ENCODE results near the gene SERPINE3.

Gene SERPINE3

DNA sequence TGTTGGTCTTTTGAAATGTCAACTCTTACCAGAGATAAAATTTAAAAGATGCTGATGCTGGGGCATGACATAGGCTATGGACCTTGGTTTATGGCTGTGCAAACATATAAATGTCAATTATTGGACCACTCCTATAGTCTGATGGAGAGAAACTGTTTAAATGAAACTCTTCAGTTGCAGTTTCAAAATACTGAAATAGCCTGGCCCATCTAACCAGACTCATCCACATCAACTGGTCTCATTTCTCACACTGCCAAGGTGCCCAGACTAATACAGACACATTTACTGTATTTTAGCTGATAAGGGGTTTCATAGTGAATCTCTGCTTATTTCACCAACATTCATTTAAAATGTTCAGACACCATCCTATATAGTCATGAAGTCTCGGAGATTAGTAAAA lies 19.9 kb downstream of the SERPINE3 start:
- TF ChIP-seq, protein P1, sequence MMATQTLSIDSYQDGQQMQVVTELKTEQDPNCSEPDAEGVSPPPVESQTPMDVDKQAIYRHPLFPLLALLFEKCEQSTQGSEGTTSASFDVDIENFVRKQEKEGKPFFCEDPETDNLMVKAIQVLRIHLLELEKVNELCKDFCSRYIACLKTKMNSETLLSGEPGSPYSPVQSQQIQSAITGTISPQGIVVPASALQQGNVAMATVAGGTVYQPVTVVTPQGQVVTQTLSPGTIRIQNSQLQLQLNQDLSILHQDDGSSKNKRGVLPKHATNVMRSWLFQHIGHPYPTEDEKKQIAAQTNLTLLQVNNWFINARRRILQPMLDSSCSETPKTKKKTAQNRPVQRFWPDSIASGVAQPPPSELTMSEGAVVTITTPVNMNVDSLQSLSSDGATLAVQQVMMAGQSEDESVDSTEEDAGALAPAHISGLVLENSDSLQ (IDR thresholded peaks at IDR 0.05) = no peak
- TF ChIP-seq HDGF (IDR thresholded peaks at IDR 0.05; ENCODE audit: borderline replicate concordance) (no peak), TARDBP (IDR thresholded peaks at IDR 0.05) (no peak), ARNT (IDR thresholded peaks at IDR 0.05) (no peak), FOXM1 (IDR thresholded peaks at IDR 0.05; ENCODE audit: borderline replicate concordance) (no peak), ELF4 (IDR thresholded peaks at IDR 0.05) (no peak), FOXK2 (IDR thresholded peaks at IDR 0.05) (no peak), ZNF384 (IDR thresholded peaks at IDR 0.05) (no peak), SUZ12 (IDR thresholded peaks at IDR 0.05) (no peak), NFRKB (IDR thresholded peaks at IDR 0.05) (no peak), LEF1 (IDR thresholded peaks at IDR 0.05; ENCODE audit: borderline replicate concordance) (no peak), SP1 (IDR thresholded peaks at IDR 0.05) (no peak), CTBP1 (IDR thresholded peaks at IDR 0.05; ENCODE audit: borderline replicate concordance) (no peak), L3MBTL2 (conservative IDR thresholded peaks at IDR 0.05) (no peak), FOXA1 (IDR thresholded peaks at IDR 0.05) (no peak), BHLHE40 (IDR thresholded peaks at IDR 0.05; ENCODE audit: borderline replicate concordance) (no peak)
- ChIA-PET CTCF (interaction anchor here (0.6 kb wide), 1 partner anchor 111 kb away, joined by 3 read pairs; no protein-coding TSS in a partner anchor), POLR2A (no interaction called here)
- DNase-seq (ENCODE audit: extremely low spot score) = no peak

DNA sequence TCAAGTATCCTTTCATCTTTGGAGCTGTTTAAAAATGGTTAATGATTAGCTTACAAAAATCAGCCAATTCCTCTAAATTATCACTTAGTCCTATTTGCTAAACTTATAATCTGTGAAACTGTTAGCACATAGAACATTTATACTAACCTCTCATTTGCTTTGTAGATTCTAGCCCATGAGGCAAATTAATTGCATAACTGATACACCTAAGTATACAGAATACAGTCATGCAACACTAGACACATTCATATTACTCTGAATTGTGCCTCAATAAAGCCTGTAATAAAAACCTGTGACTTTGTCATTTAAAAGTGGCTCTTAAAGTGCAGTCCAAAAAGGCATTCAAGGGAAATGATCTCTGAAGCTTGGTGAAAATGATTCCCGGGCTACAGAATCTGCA lies 21.0 kb downstream of the SERPINE3 start:
- no peak for DNase-seq (ENCODE audit: extremely low spot score)
- ChIA-PET POLR2A (no interaction called here), CTCF (interaction anchor here (0.7 kb wide), 1 partner anchor 29 kb away, joined by 3 read pairs; no protein-coding TSS in a partner anchor)
- TF ChIP-seq NFRKB (IDR thresholded peaks at IDR 0.05) (no peak), L3MBTL2 (conservative IDR thresholded peaks at IDR 0.05) (no peak), SUZ12 (IDR thresholded peaks at IDR 0.05) (no peak), ZNF384 (IDR thresholded peaks at IDR 0.05) (no peak), ELF4 (IDR thresholded peaks at IDR 0.05) (no peak), TARDBP (IDR thresholded peaks at IDR 0.05) (no peak), BHLHE40 (IDR thresholded peaks at IDR 0.05; ENCODE audit: borderline replicate concordance) (no peak), SP1 (IDR thresholded peaks at IDR 0.05) (no peak), FOXA1 (IDR thresholded peaks at IDR 0.05) (no peak)

DNA sequence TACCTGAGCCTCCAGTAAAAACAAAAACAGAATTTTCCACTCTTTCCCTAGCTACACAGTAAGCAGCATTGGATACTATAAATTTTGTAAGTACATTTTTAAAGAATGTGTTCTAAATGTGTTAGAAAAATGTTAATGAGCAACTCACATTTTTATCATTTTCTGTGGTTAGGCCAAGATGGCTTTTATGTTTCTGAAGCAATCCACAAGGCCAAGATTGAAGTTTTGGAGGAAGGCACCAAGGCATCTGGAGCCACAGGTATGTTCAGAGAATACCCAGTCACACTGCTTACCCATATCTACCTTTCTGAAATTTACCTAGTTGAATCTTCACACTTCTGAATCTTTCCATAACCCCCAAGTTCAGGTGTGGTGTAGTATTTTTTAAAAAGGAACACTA lies 21.6 kb downstream of the SERPINE3 start:
- DNase-seq (ENCODE audit: extremely low spot score) = no peak
- ChIA-PET POLR2A (no interaction called here), CTCF (interaction anchor here (0.7 kb wide), 1 partner anchor 1170 kb away, joined by 3 read pairs; no protein-coding TSS in a partner anchor)
- TF ChIP-seq FOXK2 (IDR thresholded peaks at IDR 0.05) = no peak

DNA sequence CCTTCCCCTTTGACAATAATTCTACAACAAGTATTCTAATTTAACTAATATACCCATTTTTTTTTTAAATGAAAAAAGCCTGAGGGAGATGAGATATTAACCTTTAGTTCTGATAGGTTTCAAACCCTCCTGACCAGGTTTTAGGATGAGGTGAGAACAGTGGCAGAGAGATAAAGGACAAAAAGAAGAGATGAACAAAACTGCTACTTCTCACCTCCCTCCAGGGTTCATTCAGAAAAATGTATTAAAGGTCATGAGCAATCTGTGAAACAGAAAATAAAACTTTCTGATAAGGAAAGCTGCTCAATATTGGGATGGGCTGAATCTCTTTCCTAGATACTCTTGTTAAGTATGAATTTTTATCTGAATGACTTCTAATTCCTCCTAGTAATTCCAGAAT lies 24.1 kb downstream of the SERPINE3 start:
- CTCF ChIA-PET = no interaction called here
- TF ChIP-seq ARNT (IDR thresholded peaks at IDR 0.05) = no peak
- TF ChIP-seq ZNF384 (IDR thresholded peaks at IDR 0.05) = no peak
- TF ChIP-seq FOXK2 (IDR thresholded peaks at IDR 0.05) = no peak
- TF ChIP-seq CTBP1 (IDR thresholded peaks at IDR 0.05; ENCODE audit: borderline replicate concordance) = no peak
- no peak for TF ChIP-seq L3MBTL2 (conservative IDR thresholded peaks at IDR 0.05)
- TF ChIP-seq HDGF (IDR thresholded peaks at IDR 0.05; ENCODE audit: borderline replicate concordance) = no peak
- TF ChIP-seq BHLHE40 (IDR thresholded peaks at IDR 0.05; ENCODE audit: borderline replicate concordance) = no peak
- no peak for TF ChIP-seq ELF4 (IDR thresholded peaks at IDR 0.05)
- DNase-seq (ENCODE audit: extremely low spot score) = no peak
- POLR2A ChIA-PET = no interaction called here

DNA sequence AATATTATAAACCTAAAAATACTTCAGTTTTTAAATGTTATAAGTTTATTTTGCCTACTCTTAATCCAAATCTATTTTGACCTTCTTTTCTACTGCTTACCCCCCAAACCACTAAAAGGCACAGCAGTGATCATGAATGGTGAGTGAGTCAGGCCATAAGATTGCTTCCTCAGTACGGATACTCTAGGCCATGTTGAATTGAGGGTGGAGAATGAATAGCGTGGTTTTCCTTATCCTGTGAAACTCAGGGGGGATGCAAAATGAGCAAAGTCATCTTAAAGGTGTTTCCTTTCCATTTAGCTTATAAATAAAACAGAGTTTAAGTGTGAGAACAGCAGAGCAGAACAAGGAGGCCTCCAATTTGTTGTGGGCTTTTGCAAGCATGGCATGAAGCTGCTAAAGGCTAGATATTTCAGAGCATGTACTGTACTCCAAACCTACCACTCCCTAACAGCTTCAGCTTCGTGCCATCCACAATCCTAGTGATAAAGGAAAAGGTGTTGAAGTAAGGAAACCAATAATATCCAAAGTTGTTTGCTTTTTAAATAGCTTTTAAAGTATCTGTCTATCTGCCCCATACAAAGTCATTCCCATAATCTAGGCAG lies 25.0 kb downstream of the SERPINE3 start:
- ChIA-PET POLR2A (no interaction called here), CTCF (no interaction called here)
- TF ChIP-seq TARDBP (IDR thresholded peaks at IDR 0.05) (no peak), CTBP1 (IDR thresholded peaks at IDR 0.05; ENCODE audit: borderline replicate concordance) (no peak), FOXA1 (IDR thresholded peaks at IDR 0.05) (no peak), FOXM1 (IDR thresholded peaks at IDR 0.05; ENCODE audit: borderline replicate concordance) (no peak)
- DNase-seq (ENCODE audit: extremely low spot score) = no peak

DNA sequence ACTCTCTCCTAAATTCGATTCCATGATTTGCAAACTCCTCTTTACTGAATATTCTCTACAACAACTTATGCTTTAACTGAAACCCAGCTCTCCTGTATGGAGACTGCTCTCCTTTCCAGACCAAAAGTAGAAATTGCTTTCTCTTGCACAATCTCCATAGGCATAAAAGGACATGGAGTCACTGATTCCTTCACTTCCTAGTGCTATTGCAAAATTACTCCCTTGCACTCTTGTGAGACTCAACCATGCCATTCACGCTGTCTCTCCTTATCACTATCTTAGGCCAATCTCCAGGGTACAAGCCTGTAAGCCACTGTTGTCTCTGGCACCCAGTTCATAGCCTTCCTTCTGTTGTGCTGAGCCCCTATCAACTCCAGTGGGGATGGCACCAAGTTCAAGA lies 30.6 kb downstream of the SERPINE3 start:
- TF ChIP-seq SUZ12 (IDR thresholded peaks at IDR 0.05) (no peak), NFRKB (IDR thresholded peaks at IDR 0.05) (no peak), TARDBP (IDR thresholded peaks at IDR 0.05) (no peak), FOXM1 (IDR thresholded peaks at IDR 0.05; ENCODE audit: borderline replicate concordance) (no peak), ZNF384 (IDR thresholded peaks at IDR 0.05) (no peak), BHLHE40 (IDR thresholded peaks at IDR 0.05; ENCODE audit: borderline replicate concordance) (no peak), L3MBTL2 (conservative IDR thresholded peaks at IDR 0.05) (no peak), FOXA1 (IDR thresholded peaks at IDR 0.05) (no peak), HDGF (IDR thresholded peaks at IDR 0.05; ENCODE audit: borderline replicate concordance) (no peak)
- TF ChIP-seq, protein P1 (IDR thresholded peaks at IDR 0.05) = no peak
- ChIA-PET POLR2A (no interaction called here), CTCF (no interaction called here)
- DNase-seq (ENCODE audit: extremely low spot score) = no peak

DNA sequence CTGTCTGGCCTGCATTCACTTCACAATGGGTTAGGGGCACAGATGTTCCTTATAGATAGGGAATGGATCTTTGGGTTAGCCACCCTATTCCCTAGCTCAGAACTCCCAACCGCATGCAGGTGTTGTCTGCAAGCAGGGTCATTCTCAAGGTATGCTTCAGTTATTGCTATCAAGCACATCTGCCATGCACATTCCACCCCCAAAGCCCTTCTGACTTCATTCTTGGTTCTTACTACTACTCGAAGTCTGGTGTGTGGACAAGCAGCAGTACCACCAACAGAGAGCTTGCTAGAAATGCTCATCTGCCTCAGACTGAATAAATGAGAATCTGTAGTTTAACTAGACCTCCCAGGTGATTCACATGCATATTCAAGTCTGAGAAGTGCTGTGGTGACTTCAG lies 31.3 kb downstream of the SERPINE3 start:
- TF ChIP-seq ARNT (IDR thresholded peaks at IDR 0.05) = no peak
- no peak for TF ChIP-seq NFRKB (IDR thresholded peaks at IDR 0.05)
- no peak for TF ChIP-seq L3MBTL2 (conservative IDR thresholded peaks at IDR 0.05)
- no peak for TF ChIP-seq SUZ12 (IDR thresholded peaks at IDR 0.05)
- no peak for TF ChIP-seq FOXA1 (IDR thresholded peaks at IDR 0.05)
- no peak for TF ChIP-seq CTBP1 (IDR thresholded peaks at IDR 0.05; ENCODE audit: borderline replicate concordance)
- no peak for TF ChIP-seq BHLHE40 (IDR thresholded peaks at IDR 0.05; ENCODE audit: borderline replicate concordance)
- no peak for TF ChIP-seq LEF1 (IDR thresholded peaks at IDR 0.05; ENCODE audit: borderline replicate concordance)
- no peak for TF ChIP-seq ELF4 (IDR thresholded peaks at IDR 0.05)
- ChIA-PET CTCF (no interaction called here), POLR2A (no interaction called here)
- no peak for DNase-seq (ENCODE audit: extremely low spot score)
